AG09319 (cell line): ENCODE data around the gene TGFB2.

Experiments used
- DNase-seq: peaks from one replicate; pipeline ENCODE4 v3.0.0-alpha.2; 2010; ENCODE audit warnings: low read depth; ENCODE audit errors: extremely low read depth
- CTCF ChIP-seq: IDR thresholded peaks from 2 replicates; pipeline ENCODE4 v1.5.1; 2011; ENCODE audit warnings: low read depth, mild to moderate bottlenecking, inconsistent platforms, low read length, moderate library complexity

The TGFB2 gene

GRCh38 chr1:218363141-218363540 lies 18.0 kb downstream of the TGFB2 start:
- TF ChIP-seq CTCF: no peak
- no peak for DNase-seq

GRCh38 chr1:218364028-218364710 lies 19.0 kb downstream of the TGFB2 start:
- TF ChIP-seq CTCF: no peak
- DNase-seq: no peak

- DNase-seq: no peak
- TF ChIP-seq CTCF: no peak
Observed at GRCh38 chr1:218365226-218365999, 20.3 kb downstream of the TGFB2 start.

- no peak for TF ChIP-seq CTCF
- DNase-seq: no peak
Observed at GRCh38 chr1:218366322-218367052, 21.4 kb downstream of the TGFB2 start.

- no peak for DNase-seq
- TF ChIP-seq CTCF: no peak
Observed at GRCh38 chr1:218367118-218367517, 22.0 kb downstream of the TGFB2 start.

GRCh38 chr1:218368686-218369085 lies 23.6 kb downstream of the TGFB2 start:
- DNase-seq: no peak
- no peak for TF ChIP-seq CTCF
